K562 (cell line): ENCODE measurements around the gene RREB1. TPM values are rescaled to one million over a fixed set of nuclear protein-coding genes. Genes with fewer than 3 reads are reported as not detected.

Experiments
- ATAC-seq: fragments of 200-7000 bp; cut with Tn5 transposase; 3 replicates; pipeline ENCODE4 v1.9.1; 2020; ENCODE audit warnings: moderate library complexity
- BruUV-seq: library from RNA; stranded (reverse); fragments of 400-500 nt; replicated peaks from 2 replicates; lab custom pipeline; 2021; lab: Mats Ljungman, UMichigan
- CTCF ChIA-PET: fragments of 300-600 bp; formaldehyde crosslinking; extraction: SDS; loops from one replicate; lab custom pipeline; 2021; ENCODE audit warnings: low intra/inter-chr PET ratio; lab: Yijun Ruan, JAX
- POLR2A ChIA-PET: fragments of 300-600, 350-650 bp; sonication (Branson Sonifier 250); formaldehyde crosslinking; extraction: SDS; loops from one replicate; lab custom pipeline; 2021; ENCODE audit warnings: antibody characterized with exemption, inconsistent platforms; lab: Yijun Ruan, JAX
- DNase-seq, 4 experiments: peaks; one replicate each; pipeline versions ENCODE4 v3.0.0 to v3.0.0-alpha.2; 2011 to 2018; ENCODE audit warnings: low spot score in 3 of 4, mixed read lengths in 3 of 4; ENCODE audit errors: extremely low read depth in 1 of 4
- FAIRE-seq: peaks from 2 replicates; lab custom pipeline; 2011; peaks lifted over from hg19 to GRCh38; lab: Jason Lieb, UNC
- H2AFZ ChIP-seq: 2 replicates; pipeline ENCODE4 v1.6.0; 2011; ENCODE audit warnings: low read depth, low read length, control low read depth, inconsistent platforms
- H3K27ac ChIP-seq: fragments of 200-600 bp; 3 replicates; pipeline ENCODE4 v1.8.0; 2011; ENCODE audit warnings: low read depth, mild to moderate bottlenecking, control low read depth, inconsistent platforms, low read length, moderate library complexity, mixed read lengths; ENCODE audit errors: extremely low read depth
- H3K27me3 ChIP-seq, 2 experiments: fragments of 300-600 bp in 1 of 2; 2 replicates in 1 of 2; 3 replicates in 1 of 2; pipeline versions ENCODE4 v1.6.0 to v1.8.0; 2011; ENCODE audit warnings: inconsistent platforms in 2 of 2, low read length in 2 of 2, mild to moderate bottlenecking in 1 of 2, mixed read lengths in 1 of 2, moderate library complexity in 1 of 2; ENCODE audit not compliant: control insufficient read depth in 2 of 2, insufficient read depth in 2 of 2
- H3K36me3 ChIP-seq: fragments of 300-600 bp; 3 replicates; pipeline ENCODE4 v1.8.0; 2011; ENCODE audit warnings: mild to moderate bottlenecking, low read length, inconsistent platforms; ENCODE audit not compliant: control insufficient read depth, insufficient read depth
- H3K4me1 ChIP-seq, 2 experiments: fragments of 200-600 bp in 1 of 2; replicated peaks in 1 of 2; 2 replicates in 1 of 2; 3 replicates in 1 of 2; pipeline versions ENCODE4 v1.5.1 to v1.8.0; 2011; ENCODE audit warnings: inconsistent platforms in 2 of 2, low read length in 2 of 2, mild to moderate bottlenecking in 1 of 2, mixed read lengths in 1 of 2, moderate library complexity in 1 of 2; ENCODE audit not compliant: control insufficient read depth in 2 of 2, insufficient read depth in 2 of 2
- H3K4me2 ChIP-seq: 2 replicates; pipeline ENCODE4 v1.6.1; 2011; ENCODE audit warnings: low read length, control low read depth, inconsistent platforms, mixed read lengths; ENCODE audit not compliant: insufficient read depth
- H3K4me3 ChIP-seq: fragments of 200-600 bp; sonication (generic), shearing (Covaris generic); 2 replicates; pipeline ENCODE4 v1.5.1; 2016; ENCODE audit warnings: control low read depth, inconsistent platforms
- H3K79me2 ChIP-seq: fragments of 200-600 bp; 3 replicates; pipeline ENCODE4 v1.8.0; 2011; ENCODE audit warnings: low read length, inconsistent platforms; ENCODE audit not compliant: control insufficient read depth, insufficient read depth
- H3K9ac ChIP-seq, 2 experiments: 2 replicates each; pipeline versions ENCODE4 v1.6.0 to v1.6.1; 2011; ENCODE audit warnings: low read depth in 2 of 2, low read length in 2 of 2, control low read depth in 1 of 2, inconsistent platforms in 1 of 2, mild to moderate bottlenecking in 1 of 2, mixed read lengths in 1 of 2; ENCODE audit not compliant: insufficient read depth in 1 of 2
- H3K9me1 ChIP-seq: one replicate; pipeline ENCODE4 v1.6.0; 2011; ENCODE audit warnings: inconsistent platforms, mild to moderate bottlenecking, low read length, moderate library complexity; ENCODE audit not compliant: control insufficient read depth, insufficient read depth
- H3K9me3 ChIP-seq: replicated peaks from 2 replicates; pipeline ENCODE4 v1.5.1; 2011; ENCODE audit warnings: low read depth, low read length, inconsistent platforms; ENCODE audit not compliant: control insufficient read depth, insufficient read depth
- H4K20me1 ChIP-seq: replicated peaks from 2 replicates; pipeline ENCODE4 v1.6.1; 2011; ENCODE audit warnings: low read length, inconsistent platforms, mixed read lengths; ENCODE audit not compliant: control insufficient read depth, insufficient read depth
- BDP1 ChIP-seq: IDR thresholded peaks from 3 replicates; pipeline ENCODE4 v1.6.1; 2011; ENCODE audit not compliant: insufficient read length, insufficient read depth
- CCAR2 ChIP-seq: fragments of 200-400 bp; formaldehyde crosslinking; IDR thresholded peaks from 2 replicates; pipeline ENCODE4 v1.6.1; 2017; ENCODE audit warnings: mild to moderate bottlenecking, low read depth, low read length
- CHD4 ChIP-seq: fragments of 200-600 bp; sonication (generic); IDR thresholded peaks from 3 replicates; pipeline ENCODE4 v1.6.1; 2012; ENCODE audit warnings: low read depth, mild to moderate bottlenecking, mixed read lengths, low read length, inconsistent platforms; ENCODE audit not compliant: insufficient read depth, insufficient replicate concordance, poor library complexity, severe bottlenecking
- ELK3 ChIP-seq: fragments of 450-650 bp; formaldehyde crosslinking; IDR thresholded peaks from 2 replicates; pipeline ENCODE4 v1.4.0; 2020; ENCODE audit warnings: mild to moderate bottlenecking
- ERF ChIP-seq: fragments of 450-650 bp; formaldehyde crosslinking; IDR thresholded peaks from 2 replicates; pipeline ENCODE4 v1.4.0; 2020; ENCODE audit warnings: mild to moderate bottlenecking, mixed read lengths
- ESRRA ChIP-seq: fragments of 450-650 bp; IDR thresholded peaks from 2 replicates; pipeline ENCODE4 v1.6.1; 2014; ENCODE audit warnings: low read depth, mild to moderate bottlenecking, moderate library complexity, borderline replicate concordance
- HNRNPK ChIP-seq: fragments of 200-400 bp; formaldehyde crosslinking; IDR thresholded peaks from one replicate; pipeline ENCODE4 v1.6.1; 2018; ENCODE audit warnings: mild to moderate bottlenecking, low read depth, low read length; ENCODE audit not compliant: poor library complexity, severe bottlenecking
- MCM5 ChIP-seq: fragments of 450-650 bp; IDR thresholded peaks from 2 replicates; pipeline ENCODE4 v1.6.1; 2016; ENCODE audit warnings: low read depth
- NR4A1 ChIP-seq, 2 experiments: fragments of 250-450 bp in 1 of 2; fragments of 450-650 bp in 1 of 2; sonication (Bioruptor Pico) in 1 of 2; IDR thresholded peaks; 2 replicates each; pipeline versions ENCODE4 v1.4.0 to v1.6.1; 2016 to 2020; ENCODE audit warnings: mild to moderate bottlenecking in 2 of 2, missing compliant biosample characterization in 1 of 2, missing genetic modification characterization in 1 of 2, moderate library complexity in 1 of 2
- TCF7L2 ChIP-seq: fragments of 150-350 bp; IDR thresholded peaks from 2 replicates; pipeline ENCODE4 v1.6.1; 2016; ENCODE audit warnings: low read depth, mild to moderate bottlenecking, low read length, moderate library complexity
- USF1 ChIP-seq: sonication (generic); formaldehyde crosslinking; IDR thresholded peaks from 2 replicates; pipeline ENCODE4 v1.9.0; 2022; ENCODE audit warnings: mild to moderate bottlenecking, missing genetic modification reagents
- WHSC1 ChIP-seq: IDR thresholded peaks from one replicate; pipeline ENCODE4 v1.6.1; 2012; ENCODE audit warnings: low read length, control low read depth, inconsistent platforms
- ZBTB17 ChIP-seq: fragments of 450-650 bp; formaldehyde crosslinking; IDR thresholded peaks from 2 replicates; pipeline ENCODE4 v1.4.0; 2020; ENCODE audit warnings: mild to moderate bottlenecking
- ZNF12 ChIP-seq: sonication (generic); formaldehyde crosslinking; IDR thresholded peaks from 2 replicates; pipeline ENCODE4 v1.4.0; 2020; ENCODE audit warnings: mild to moderate bottlenecking, missing genetic modification reagents
- ZNF134 ChIP-seq: fragments of 250-450 bp; sonication (Bioruptor Pico); conservative IDR thresholded peaks from 2 replicates; pipeline ENCODE4 v1.4.0; 2020
- ZNF23 ChIP-seq: fragments of 250-450 bp; sonication (Bioruptor Pico); IDR thresholded peaks from 2 replicates; pipeline ENCODE4 v1.4.0; 2020; ENCODE audit warnings: mild to moderate bottlenecking
- ZNF3 ChIP-seq: fragments of 250-450 bp; sonication (Bioruptor Pico); IDR thresholded peaks from 2 replicates; pipeline ENCODE4 v1.5.0; 2021; ENCODE audit warnings: mild to moderate bottlenecking, moderate library complexity
- ZNF395 ChIP-seq: fragments of 200-800 bp; sonication (Bioruptor generic); IDR thresholded peaks from 2 replicates; pipeline ENCODE4 v1.6.1; 2017; ENCODE audit warnings: missing genetic modification characterization, missing compliant biosample characterization
- ZNF41 ChIP-seq: fragments of 250-450 bp; sonication (Bioruptor Pico); conservative IDR thresholded peaks from 2 replicates; pipeline ENCODE4 v1.4.0; 2020; ENCODE audit warnings: mild to moderate bottlenecking
- WGBS: fragments of 100-300 bp; shearing (Covaris generic); methylation state at CpG from one replicate; pipeline ENCODE4 v1.1.6; 2016; ENCODE audit warnings: low coverage, mixed read lengths; ENCODE audit not compliant: insufficient coverage; ENCODE audit errors: missing lambda C conversion rate; 5-methylcytosine and 5-hydroxymethylcytosine counted together
- in situ Hi-C: fragments of 300-500 bp; cut with MboI; formaldehyde crosslinking; loops from 4 replicates; pipeline ENCODE4 v1.15.0; 2018; ENCODE audit warnings: inconsistent platforms, mixed read lengths
- intact Hi-C: fragments of 100-400 bp; cut with micrococcal nuclease; formaldehyde crosslinking; loops from 2 replicates; pipeline ENCODE4 v1.14.2; 2022
- polyA plus RNA-seq, 8 experiments: library from polyadenylated mRNA; depleted of rRNA in 4 of 8; stranded (reverse) in 5 of 8; unstranded in 3 of 8; fragments of >200 nt; fragmentation: Nextera tagmentation in 2 of 8; fragmentation: Illumina TruSeq in 1 of 8; extraction: Ambion mirVana in 2 of 8; extraction: Trizol in 1 of 8; gene quantifications; 2 replicates each; pipeline versions ENCODE4 v1.2.1 to v1.2.3, GENCODE V29; 2011 to 2014; ENCODE audit warnings: inconsistent platforms in 1 of 8, missing spikeins in 1 of 8
- total RNA-seq, 7 experiments: library from RNA; depleted of rRNA in 6 of 7; stranded (reverse); fragments of >200 nt in 6 of 7; fragmentation: Illumina TruSeq in 2 of 7; extraction: Trizol in 2 of 7; gene quantifications; 2 replicates each; pipeline versions ENCODE4 v1.2.1 to v1.2.3, GENCODE V29; 2011 to 2021; ENCODE audit warnings: low replicate concordance in 1 of 7

RREB1 gene
- total and polyA plus RNA-seq, 9 of the 15 experiments (the other 6 are each of a cell fraction or from before 2014, with no cell fraction given): 3.3 to 64.2 (median 19.3) TPM

GRCh38 chr6:7195339-7196018, 87.7 kb downstream of the RREB1 start:
- peaks cover 76% of the 10 kb centered on the region for H3K36me3 ChIP-seq
- H2AFZ ChIP-seq: no peak overlapping the region
- H3K9me1 ChIP-seq: no peaks in the 10 kb centered on the region
- H3K27ac ChIP-seq: peak overlapping the region; percentile 62
- no peaks in the 10 kb centered on the region for H3K9me3 ChIP-seq
- FAIRE-seq: no peak
- BruUV-seq: no TSS peak
- DNase-seq: no peak
- in situ Hi-C loops (no loop called here), intact Hi-C loops (loop anchor here (5.0 kb wide), 1 partner anchor 43 kb away; no protein-coding TSS in a partner anchor)
- ATAC-seq: no peak
- 65% methylated on average over 9 of the region's 9 CpGs for WGBS
- H3K27me3 ChIP-seq: no peaks in the 10 kb centered on the region
- H3K9ac ChIP-seq: peak overlapping the region; percentile 28 to 86; a peak in 3 of 4 replicates
- POLR2A ChIA-PET: interaction anchor here (0.5 to 1.3 kb wide), 5 partner anchors 10 to 295 kb away, joined by 3 to 4 read pairs (median 3); no protein-coding TSS in a partner anchor
- H3K79me2 ChIP-seq: peaks cover 93% of the 10 kb centered on the region
- H4K20me1 ChIP-seq: no peaks in the 10 kb centered on the region
- peaks cover 12 to 38% of the 10 kb centered on the region in 2 experiments for H3K4me1 ChIP-seq
- no peak overlapping the region for H3K4me3 ChIP-seq
- H3K4me2 ChIP-seq: peak overlapping the region; percentile 62
- CTCF ChIA-PET: no interaction called here
- TF ChIP-seq ZNF134 (0 out of 2 replicates have a peak, but pooled peaks have one; percentile 17), ZNF41 (CRISPR knock-in tag) (0 out of 2 replicates have a peak, but pooled peaks have one; percentile 19), ZBTB17 (CRISPR knock-in tag) (peak; percentile 56; the same call in 1 of the 2 replicates), ZNF395 (0 out of 2 replicates have a peak, but pooled peaks have one; percentile 28), ZNF23 (CRISPR knock-in tag) (no peak), CHD4 (no peak), TCF7L2 (no peak), ZNF3 (no peak), MCM5 (no peak), ELK3 (CRISPR knock-in tag) (no peak), ESRRA (no peak), USF1 (CRISPR knock-in tag) (0 out of 2 replicates have a peak, but pooled peaks have one; percentile 10), ZNF12 (CRISPR knock-in tag) (0 out of 2 replicates have a peak, but pooled peaks have one; percentile 20), NR4A1 (CRISPR knock-in tag; IDR thresholded peaks at IDR 0.05) (no peak), NR4A1 (tag; IDR thresholded peaks at IDR 0.05) (0 out of 2 replicates have a peak, but pooled peaks have one; percentile 61), WHSC1 (peak; percentile 85), BDP1 (no peak), HNRNPK (no peak), CCAR2 (no peak), ERF (0 out of 2 replicates have a peak, but pooled peaks have one; percentile 52)
